ENCODE data around the gene SSX4B. TPM values are rescaled to one million over a fixed set of nuclear protein-coding genes. Genes with fewer than 3 reads are reported as not detected.

The SSX4B gene
- not detected in 2 replicates for total RNA-seq

DNA sequence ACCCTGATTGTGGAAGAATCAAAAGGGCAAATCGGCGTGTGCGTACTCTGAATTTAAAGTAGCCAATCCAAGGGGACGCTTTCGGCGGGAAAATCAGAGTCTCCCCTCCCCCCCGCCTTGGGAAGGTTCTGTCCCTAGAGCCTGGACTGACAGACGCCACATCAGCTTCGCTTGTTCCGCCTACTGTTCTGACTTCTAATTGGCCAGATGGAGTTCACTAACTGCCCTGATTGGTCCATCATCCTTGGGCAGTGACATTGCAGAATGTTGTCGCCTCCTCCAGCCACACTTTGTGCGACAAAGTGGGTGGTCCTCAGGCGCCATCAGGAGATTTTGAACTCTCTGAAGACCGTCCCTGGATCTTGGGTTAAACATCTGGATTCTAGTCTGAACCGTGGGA is at the start of gene SSX4B:
SSX4B (minus strand) TSS at position 101 of the 400 bp plus-strand sequence. CDS start 588 bp downstream, outside the sequence.

GRCh38 chrX:48383239-48383638 is 28.5 kb downstream of the SSX4B start, which contains the start of gene SSX4:
SSX4 (plus strand) TSS chrX:48383539; CDS start chrX:48384054, 515 bp downstream.

GRCh38 chrX:48356315-48357094 is 55.3 kb downstream of the SSX4B start, which contains the start of gene SSX3:
SSX3 (minus strand) TSS chrX:48356703; CDS start chrX:48355249, 1,454 bp downstream.

Other genes starting within 250 kb of the SSX4B start
- not detected in 2 replicates for gene SSX5, start 215.2 kb downstream of the SSX4B start, total RNA-seq
- not detected in 2 replicates for gene SSX1, start 156.6 kb downstream of the SSX4B start, total RNA-seq
- gene SSX3, start 55.3 kb downstream of the SSX4B start, total RNA-seq = not detected in 2 replicates
- not detected in 2 replicates for gene SSX4, start 28.4 kb downstream of the SSX4B start, total RNA-seq
- 25.1 and 27.3 TPM in 2 replicates for gene SLC38A5, start 58.3 kb upstream of the SSX4B start, total RNA-seq
- gene FTSJ1, start 64.2 kb upstream of the SSX4B start, total RNA-seq = 59.4 and 79.8 TPM in 2 replicates
- 3.5 and 5.8 TPM in 2 replicates for gene PORCN, start 97.0 kb upstream of the SSX4B start, total RNA-seq
- 110 and 155 TPM in 2 replicates for gene EBP, start 109.8 kb upstream of the SSX4B start, total RNA-seq
- gene TBC1D25, start 127.8 kb upstream of the SSX4B start, total RNA-seq = 3.2 and 4.9 TPM in 2 replicates
- 145 and 340 TPM in 2 replicates for gene RBM3, start 162.5 kb upstream of the SSX4B start, total RNA-seq
- 102 and 103 TPM in 2 replicates for gene WDR13, start 185.5 kb upstream of the SSX4B start, total RNA-seq